Sigmoid colon (tissue), 4 donors: ENCODE measurements around the gene MPDZ.

ENCODE experiments used
- EP300 ChIP-seq, 4 donors: sonication (generic); formaldehyde crosslinking; IDR thresholded peaks; one replicate each; pipeline ENCODE4 v1.6.1; 2017; ENCODE audit warnings: antibody characterized with exemption in 4 of 4
- POLR2A ChIP-seq, 2 donors: fragments of 450-650 bp; IDR thresholded peaks; one replicate each; pipeline ENCODE4 v1.6.1; 2016; ENCODE audit warnings: antibody characterized with exemption in 2 of 2, mild to moderate bottlenecking in 2 of 2, moderate library complexity in 2 of 2
- POLR2AphosphoS5 ChIP-seq, 4 donors: sonication (generic); formaldehyde crosslinking; IDR thresholded peaks; one replicate each; pipeline ENCODE4 v1.6.1; 2017; ENCODE audit warnings: antibody characterized with exemption in 4 of 4
- TF ChIP-seq, protein P1 (sequence below), 4 experiments: fragments of 450-650 bp in 3 of 4; fragments of 200-600 bp in 1 of 4; IDR thresholded peaks; one replicate each; pipeline ENCODE4 v1.5.1; 2016 to 2019; ENCODE audit warnings: antibody characterized with exemption in 4 of 4, mild to moderate bottlenecking in 3 of 4, moderate library complexity in 2 of 4

DNA sequence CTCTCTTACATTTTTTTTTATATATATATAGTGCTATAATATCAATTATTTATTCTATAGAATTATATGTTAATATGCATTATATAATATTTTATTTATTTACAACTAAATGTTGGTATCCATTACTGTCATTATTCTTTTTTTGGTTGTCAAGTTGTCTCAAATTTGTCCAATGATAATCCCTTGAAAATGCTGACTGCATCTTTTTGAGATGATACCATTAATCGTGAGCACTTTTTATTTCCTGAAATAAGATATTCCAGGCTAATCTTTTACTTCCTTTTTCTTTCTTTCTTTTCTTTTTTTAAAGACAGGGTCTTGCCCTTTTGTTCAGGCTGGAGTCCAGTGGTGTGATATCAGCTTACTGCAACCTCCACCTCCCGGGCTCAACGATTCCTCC lies 12.7 kb upstream of the MPDZ start:
- TF ChIP-seq, protein P1, sequence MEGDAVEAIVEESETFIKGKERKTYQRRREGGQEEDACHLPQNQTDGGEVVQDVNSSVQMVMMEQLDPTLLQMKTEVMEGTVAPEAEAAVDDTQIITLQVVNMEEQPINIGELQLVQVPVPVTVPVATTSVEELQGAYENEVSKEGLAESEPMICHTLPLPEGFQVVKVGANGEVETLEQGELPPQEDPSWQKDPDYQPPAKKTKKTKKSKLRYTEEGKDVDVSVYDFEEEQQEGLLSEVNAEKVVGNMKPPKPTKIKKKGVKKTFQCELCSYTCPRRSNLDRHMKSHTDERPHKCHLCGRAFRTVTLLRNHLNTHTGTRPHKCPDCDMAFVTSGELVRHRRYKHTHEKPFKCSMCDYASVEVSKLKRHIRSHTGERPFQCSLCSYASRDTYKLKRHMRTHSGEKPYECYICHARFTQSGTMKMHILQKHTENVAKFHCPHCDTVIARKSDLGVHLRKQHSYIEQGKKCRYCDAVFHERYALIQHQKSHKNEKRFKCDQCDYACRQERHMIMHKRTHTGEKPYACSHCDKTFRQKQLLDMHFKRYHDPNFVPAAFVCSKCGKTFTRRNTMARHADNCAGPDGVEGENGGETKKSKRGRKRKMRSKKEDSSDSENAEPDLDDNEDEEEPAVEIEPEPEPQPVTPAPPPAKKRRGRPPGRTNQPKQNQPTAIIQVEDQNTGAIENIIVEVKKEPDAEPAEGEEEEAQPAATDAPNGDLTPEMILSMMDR (IDR thresholded peaks at IDR 0.05) = no peak
- no peak for TF ChIP-seq POLR2A (IDR thresholded peaks at IDR 0.05)
- TF ChIP-seq EP300 (IDR thresholded peaks at IDR 0.05) = no peak
- no peak for TF ChIP-seq POLR2AphosphoS5 (IDR thresholded peaks at IDR 0.05)
